Thymus (tissue), 11 donors: ENCODE data around the gene TTC9B. TPM values are rescaled to one million over a fixed set of nuclear protein-coding genes. Genes with fewer than 3 reads are reported as not detected.

ENCODE experiments used
- DNase-seq, 9 donors: peaks; one replicate each; pipeline ENCODE4 v3.0.0-alpha.2; 2013; ENCODE audit warnings: low spot score in 9 of 9, low read depth in 6 of 9, missing footprints in 1 of 9
- H3K27ac ChIP-seq, 2 donors: one replicate each; pipeline ENCODE4 v1.5.1; 2013; ENCODE audit warnings: control low read depth in 1 of 2, low read depth in 1 of 2, low read length in 1 of 2, mild to moderate bottlenecking in 1 of 2, moderate library complexity in 1 of 2
- H3K27me3 ChIP-seq, 2 donors: one replicate each; pipeline ENCODE4 v1.5.1; 2013; ENCODE audit warnings: low read length in 1 of 2; ENCODE audit not compliant: control insufficient read depth in 2 of 2, insufficient read depth in 1 of 2
- H3K36me3 ChIP-seq, 2 donors: one replicate each; pipeline ENCODE4 v1.5.1; 2013; ENCODE audit warnings: low read length in 1 of 2, mild to moderate bottlenecking in 1 of 2, moderate library complexity in 1 of 2; ENCODE audit not compliant: control insufficient read depth in 2 of 2, insufficient read depth in 2 of 2
- H3K4me1 ChIP-seq, 2 donors: one replicate each; pipeline ENCODE4 v1.5.1; 2013; ENCODE audit warnings: low read length in 2 of 2; ENCODE audit not compliant: control insufficient read depth in 2 of 2, insufficient read depth in 2 of 2
- H3K4me3 ChIP-seq, 2 donors: one replicate each; pipeline ENCODE4 v1.5.1; 2013; ENCODE audit warnings: low read length in 2 of 2, control low read depth in 1 of 2, mild to moderate bottlenecking in 1 of 2
- H3K9me3 ChIP-seq, 2 donors: one replicate each; pipeline ENCODE4 v1.5.1; 2013; ENCODE audit warnings: low read length in 1 of 2, mild to moderate bottlenecking in 1 of 2; ENCODE audit not compliant: control insufficient read depth in 2 of 2, insufficient read depth in 1 of 2
- WGBS: extraction: QIAGEN DNeasy Blood & Tissue Kit; methylation state at CpG from one replicate; pipeline ENCODE4 v1.1.7; 2013; 5-methylcytosine and 5-hydroxymethylcytosine counted together
- polyA plus RNA-seq: library from polyadenylated mRNA; stranded (reverse); fragments of 200-250 nt; gene quantifications from one replicate; pipeline ENCODE4 v1.2.3, GENCODE V29; 2013
- total RNA-seq: library from RNA; stranded (reverse); fragments of 120-200 nt; gene quantifications from one replicate; pipeline ENCODE4 v1.2.4, GENCODE V29; 2013
- donor health status: healthy.

Gene TTC9B
- total and polyA plus RNA-seq, 2 donors: 0.11 TPM; not detected in 1

DNA sequence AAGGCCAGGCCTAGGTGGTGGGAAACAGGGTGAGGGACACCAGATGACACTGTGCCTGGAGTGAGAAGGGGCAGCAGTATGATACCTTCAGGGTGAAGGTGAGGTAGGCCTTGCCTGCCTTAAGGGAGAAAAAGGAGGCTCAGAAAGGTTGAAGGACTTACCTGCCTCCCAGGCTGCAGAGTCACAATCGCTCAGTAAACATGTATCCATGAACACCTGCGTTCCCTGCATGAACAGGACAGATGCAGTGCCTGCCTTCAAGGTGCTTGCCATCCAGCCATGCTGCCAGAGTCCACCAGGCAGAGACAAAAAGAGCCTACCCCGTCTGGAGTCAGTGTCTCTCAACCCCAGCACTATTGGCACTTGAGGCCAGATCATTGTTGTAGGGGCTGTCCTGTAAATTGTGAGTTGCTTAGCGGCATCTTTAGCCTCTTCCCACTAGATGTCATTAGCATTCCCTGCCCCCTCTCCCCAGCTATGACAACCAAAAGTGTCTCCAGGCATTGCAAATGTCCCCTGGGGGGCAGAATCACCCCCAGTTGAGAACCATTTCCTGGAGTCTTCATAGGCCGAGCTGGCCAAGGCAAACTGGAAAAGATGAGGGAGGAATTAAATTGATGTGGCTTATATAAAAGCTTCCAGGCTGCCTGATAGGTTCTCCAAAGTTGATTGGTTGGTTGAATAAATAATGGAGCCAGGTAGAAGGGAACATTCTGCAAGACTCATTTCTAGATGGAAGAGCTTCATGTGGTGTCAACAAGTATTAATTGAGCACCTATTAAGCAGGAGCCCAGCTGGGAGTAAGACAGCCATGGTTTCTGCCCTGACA lies 25.2 kb downstream of the TTC9B start:
- no peak for DNase-seq
- Histone ChIP-seq H3K9me3 (no peaks in the 10 kb centered on the region), H3K27me3 (peaks cover 0 to 27% of the 10 kb centered on the region in 2 donors), H3K36me3 (no peaks in the 10 kb centered on the region), H3K4me3 (no peak overlapping the region), H3K4me1 (peaks cover 5 to 8% of the 10 kb centered on the region in 2 donors), H3K27ac (no peak overlapping the region)
- 98% methylated on average over 5 of the region's 5 CpGs for WGBS

DNA sequence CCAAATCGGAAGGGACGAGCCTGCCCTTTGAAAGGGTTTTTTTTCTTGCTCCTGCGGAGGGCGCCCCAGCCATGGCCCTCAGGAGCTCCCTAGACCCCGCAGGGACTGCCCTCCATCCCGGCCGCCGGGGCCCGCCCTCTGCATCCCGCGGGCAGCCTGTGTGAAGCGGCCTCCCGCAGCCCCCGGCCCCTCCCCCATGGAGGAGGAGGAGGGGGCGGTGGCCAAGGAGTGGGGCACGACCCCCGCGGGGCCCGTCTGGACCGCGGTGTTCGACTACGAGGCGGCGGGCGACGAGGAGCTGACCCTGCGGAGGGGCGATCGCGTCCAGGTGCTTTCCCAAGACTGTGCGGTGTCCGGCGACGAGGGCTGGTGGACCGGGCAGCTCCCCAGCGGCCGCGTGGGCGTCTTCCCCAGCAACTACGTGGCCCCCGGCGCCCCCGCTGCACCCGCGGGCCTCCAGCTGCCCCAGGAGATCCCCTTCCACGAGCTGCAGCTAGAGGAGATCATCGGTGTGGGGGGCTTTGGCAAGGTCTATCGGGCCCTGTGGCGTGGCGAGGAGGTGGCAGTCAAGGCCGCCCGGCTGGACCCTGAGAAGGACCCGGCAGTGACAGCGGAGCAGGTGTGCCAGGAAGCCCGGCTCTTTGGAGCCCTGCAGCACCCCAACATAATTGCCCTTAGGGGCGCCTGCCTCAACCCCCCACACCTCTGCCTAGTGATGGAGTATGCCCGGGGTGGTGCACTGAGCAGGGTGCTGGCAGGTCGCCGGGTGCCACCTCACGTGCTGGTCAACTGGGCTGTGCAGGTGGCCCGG lies 26.1 kb downstream of the TTC9B start:
- H3K27ac ChIP-seq: no peak overlapping the region

DNA sequence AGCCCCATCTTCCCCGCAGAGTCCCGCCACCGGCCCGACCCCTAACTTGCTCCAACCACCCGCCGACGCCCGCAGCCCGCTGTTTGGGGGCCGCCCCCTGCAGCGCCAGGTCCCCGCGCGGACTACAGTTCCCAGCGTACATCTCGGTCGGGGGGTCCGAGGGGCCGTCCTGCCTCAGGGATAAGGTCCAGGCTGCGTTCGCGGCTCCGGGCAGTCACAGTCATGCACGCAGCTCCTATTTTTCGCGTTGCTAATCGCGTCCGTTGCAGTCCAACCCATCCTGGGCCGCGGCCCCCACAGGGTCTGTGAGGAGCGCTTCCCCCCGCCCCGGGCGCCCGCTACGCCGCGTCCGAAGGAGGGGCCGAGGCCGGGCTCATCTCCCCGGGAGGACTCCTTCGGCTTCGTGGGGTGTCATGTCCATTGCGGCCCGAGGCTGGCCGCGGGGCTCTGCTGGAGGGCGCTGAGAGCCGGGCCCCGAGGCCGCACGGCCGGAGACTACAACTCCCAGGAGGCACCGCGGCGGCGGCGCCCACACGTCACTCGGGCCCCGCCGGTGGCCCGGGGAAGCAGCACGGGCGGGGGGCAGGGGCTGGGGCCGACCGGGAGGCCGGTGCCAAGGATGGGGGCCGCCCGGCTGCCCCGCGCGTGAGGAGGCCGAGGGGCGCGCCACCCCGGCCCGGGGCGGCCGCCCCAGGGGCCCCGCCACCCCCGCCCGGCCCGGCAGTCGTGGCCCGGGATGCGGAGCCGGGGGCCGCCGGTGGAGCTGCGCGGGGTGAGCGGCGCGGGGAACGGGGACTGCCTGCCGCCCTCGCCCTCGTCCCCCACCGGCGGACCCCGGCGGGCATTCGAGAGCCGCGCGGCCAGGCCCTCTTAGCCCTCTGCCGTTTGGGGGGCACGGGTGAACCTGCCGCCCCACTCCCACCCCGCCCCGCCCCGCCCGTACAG lies 27.0 kb downstream of the TTC9B start, which contains the start of gene MAP3K10:
Gene MAP3K10, plus strand, starts transcription at position 536 of the 945 bp plus-strand sequence. CDS start 606 bp downstream, outside the sequence.
- DNase-seq: peak in 8 of 9 donors; percentile 29 to 75 (median 46)
- Histone ChIP-seq H3K4me1 (peaks cover 5 to 8% of the 10 kb centered on the region in 2 donors), H3K9me3 (no peaks in the 10 kb centered on the region), H3K36me3 (no peaks in the 10 kb centered on the region), H3K4me3 (peak within 1 kb of the TSS; percentile 82 to 84), H3K27me3 (peaks cover 0 to 27% of the 10 kb centered on the region in 2 donors), H3K27ac (peak within 1 kb of the TSS; percentile 1 to 87)
- under 1% methylated on average over 116 of the region's 116 CpGs for WGBS

More for the DNA sequence above, 26.1 kb downstream of the TTC9B start:
- Histone ChIP-seq H3K27me3 (peaks cover 0 to 27% of the 10 kb centered on the region in 2 donors), H3K36me3 (no peaks in the 10 kb centered on the region), H3K4me1 (peaks cover 5 to 8% of the 10 kb centered on the region in 2 donors), H3K4me3 (peak overlapping the region; percentile 40 to 82), H3K9me3 (no peaks in the 10 kb centered on the region)
- 25% methylated on average over 62 of the region's 62 CpGs for WGBS
- DNase-seq: peak in 2 of 9 donors; percentile 15 to 19

DNA sequence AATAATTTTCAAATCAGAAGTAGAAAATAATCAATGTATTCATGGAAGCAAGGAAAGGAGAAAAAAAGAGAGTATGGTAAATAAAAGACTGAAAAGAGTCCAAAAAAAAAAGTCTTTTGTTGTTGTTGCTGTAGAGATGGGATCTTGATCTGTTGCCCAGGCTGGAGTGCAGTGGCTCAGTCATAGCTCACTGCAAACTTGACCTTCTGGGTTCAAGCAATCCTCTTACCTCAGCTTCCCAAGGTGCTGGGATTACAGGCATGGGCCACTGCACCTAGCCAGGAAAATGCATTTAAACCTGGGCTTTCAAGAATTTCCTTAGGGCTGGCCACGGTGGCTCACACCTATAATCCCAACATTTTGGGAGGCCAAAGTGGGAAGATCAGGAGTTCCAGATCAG lies 33.9 kb downstream of the TTC9B start:
- DNase-seq: no peak
- H3K4me1 ChIP-seq: no peaks in the 10 kb centered on the region
- H3K9me3 ChIP-seq: no peaks in the 10 kb centered on the region
- 89% methylated on average over 1 of the region's 1 CpG for WGBS
- no peak overlapping the region for H3K4me3 ChIP-seq
- H3K36me3 ChIP-seq: no peaks in the 10 kb centered on the region
- H3K27me3 ChIP-seq: peaks cover 0 to 8% of the 10 kb centered on the region in 2 donors
- no peak overlapping the region for H3K27ac ChIP-seq

DNA sequence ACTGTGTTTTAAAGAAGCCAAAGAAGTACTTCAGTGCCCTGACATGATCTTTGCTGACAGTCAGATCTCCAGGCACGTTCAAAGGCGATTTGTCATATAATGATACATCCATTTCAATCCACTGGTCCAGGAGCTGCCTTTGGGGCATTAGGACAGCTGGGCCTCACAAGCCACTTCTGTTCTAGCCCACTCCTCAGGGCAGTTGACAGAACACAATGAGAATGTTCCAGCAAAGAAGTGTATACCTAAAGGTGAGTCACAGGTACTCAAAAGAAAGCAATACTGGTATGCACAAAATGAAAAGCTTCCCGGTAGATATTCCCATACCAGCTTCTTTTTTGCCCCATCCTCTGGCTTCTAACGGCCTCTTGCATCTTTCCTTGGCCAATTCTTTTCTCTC lies 39.4 kb downstream of the TTC9B start:
- DNase-seq: no peak
- 91% methylated on average over 4 of the region's 4 CpGs for WGBS

DNA sequence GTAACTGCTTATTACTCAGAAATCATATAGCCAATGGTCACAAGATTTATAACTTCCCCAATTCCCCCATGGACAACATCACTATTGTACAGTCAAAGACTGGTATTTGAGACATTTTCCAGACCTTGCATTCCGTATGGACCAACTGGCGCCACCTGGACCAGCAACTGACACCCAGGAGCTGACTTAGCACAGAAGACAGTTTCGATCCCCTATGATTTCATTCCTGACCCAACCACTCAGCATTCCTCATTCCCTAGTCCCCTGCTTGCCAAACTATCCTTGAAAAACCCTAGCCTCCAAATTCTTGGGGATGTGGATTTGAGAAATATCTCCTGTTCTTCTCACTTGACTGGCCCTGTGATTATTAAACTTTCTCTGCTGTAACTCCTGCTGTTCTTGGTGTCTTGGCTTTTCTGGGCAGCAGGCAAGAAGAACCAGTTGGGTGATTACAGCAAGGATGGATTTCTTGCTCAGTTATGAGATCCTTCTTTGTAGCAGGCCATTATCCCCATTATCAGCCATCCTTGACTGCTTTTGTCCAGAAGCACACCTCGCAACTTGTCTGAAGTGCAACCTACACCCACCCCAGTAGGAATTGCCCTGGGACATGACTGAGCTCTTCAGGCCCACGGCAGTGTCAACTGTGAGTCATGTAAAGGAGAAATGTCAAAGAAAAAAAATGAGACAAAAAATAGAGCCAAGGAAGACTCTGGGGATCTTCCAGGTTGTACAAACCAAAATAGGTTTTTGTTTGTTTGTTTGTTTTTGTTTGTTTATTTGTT lies 40.7 kb downstream of the TTC9B start:
- Histone ChIP-seq H3K9me3 (no peaks in the 10 kb centered on the region), H3K36me3 (no peaks in the 10 kb centered on the region), H3K27ac (no peak overlapping the region), H3K4me1 (no peaks in the 10 kb centered on the region), H3K4me3 (no peak overlapping the region), H3K27me3 (no peaks in the 10 kb centered on the region)
- no peak for DNase-seq
- 93% methylated on average over 5 of the region's 5 CpGs for WGBS

More for the DNA sequence above, 39.4 kb downstream of the TTC9B start:
- Histone ChIP-seq H3K27me3 (no peaks in the 10 kb centered on the region), H3K4me3 (no peak overlapping the region), H3K36me3 (no peaks in the 10 kb centered on the region), H3K4me1 (no peaks in the 10 kb centered on the region), H3K27ac (no peak overlapping the region), H3K9me3 (no peaks in the 10 kb centered on the region)

DNA sequence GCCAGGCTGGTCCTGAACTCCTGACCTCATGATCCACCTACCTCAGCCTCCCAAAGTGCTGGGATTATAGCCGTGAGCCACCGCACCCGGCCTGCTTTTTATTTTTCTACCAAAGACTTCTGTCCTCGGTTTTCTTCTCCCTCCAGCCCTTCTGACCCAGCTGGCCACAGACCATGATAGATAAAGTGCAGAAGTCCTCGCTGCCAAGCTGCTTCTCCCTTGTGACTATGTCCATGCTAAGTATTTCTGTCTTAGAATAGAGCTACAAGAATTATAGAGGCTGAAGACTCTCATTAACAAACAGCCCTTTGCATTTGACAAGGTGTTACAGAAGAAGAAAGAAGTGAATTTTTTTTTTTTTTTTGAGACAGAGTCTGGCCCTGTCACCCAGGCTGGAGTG lies 42.4 kb downstream of the TTC9B start:
- Histone ChIP-seq H3K36me3 (no peaks in the 10 kb centered on the region), H3K27ac (no peak overlapping the region)
- WGBS: 91% methylated on average over 5 of the region's 5 CpGs

DNA sequence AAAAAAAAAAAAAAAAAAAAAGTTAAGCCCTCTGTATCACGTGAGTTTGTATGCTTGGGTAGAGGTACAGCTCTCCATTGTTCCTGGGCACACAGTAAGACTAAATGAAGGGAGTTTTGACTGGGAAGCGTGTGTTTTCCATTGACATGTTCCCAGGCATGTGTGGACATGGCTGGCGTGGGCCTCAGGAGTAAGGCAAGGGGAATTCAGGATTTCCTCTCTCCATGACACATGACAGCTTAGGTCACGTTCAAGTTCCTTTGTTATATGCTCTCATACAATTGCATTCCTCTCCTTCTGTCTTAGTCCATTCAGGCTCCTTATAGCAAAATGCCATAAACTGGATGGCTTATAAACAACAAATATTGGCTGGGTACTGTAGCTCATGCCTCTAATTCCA lies 44.1 kb downstream of the TTC9B start:
- DNase-seq: no peak
- H3K4me1 ChIP-seq: no peaks in the 10 kb centered on the region
- 89% methylated on average over 4 of the region's 4 CpGs for WGBS
- H3K27ac ChIP-seq: no peak overlapping the region
- no peaks in the 10 kb centered on the region for H3K36me3 ChIP-seq
- H3K9me3 ChIP-seq: no peaks in the 10 kb centered on the region
- no peaks in the 10 kb centered on the region for H3K27me3 ChIP-seq
- no peak overlapping the region for H3K4me3 ChIP-seq

More for the DNA sequence above, 42.4 kb downstream of the TTC9B start:
- H3K4me1 ChIP-seq: no peaks in the 10 kb centered on the region
- no peak for DNase-seq
- H3K27me3 ChIP-seq: no peaks in the 10 kb centered on the region
- no peaks in the 10 kb centered on the region for H3K9me3 ChIP-seq
- no peak overlapping the region for H3K4me3 ChIP-seq
